GM23248 (cell line): Measurements from ENCODE around the gene OR4F6.

Experiments
- EZH2 ChIP-seq: fragments of 200-600 bp; sonication (generic); IDR thresholded peaks from 2 replicates; pipeline ENCODE4 v1.6.1; 2018; ENCODE audit warnings: antibody characterized with exemption, mild to moderate bottlenecking; ENCODE audit not compliant: insufficient read depth, poor library complexity, severe bottlenecking
- EZH2phosphoT487 ChIP-seq: fragments of 200-600 bp; sonication (generic); IDR thresholded peaks from 2 replicates; pipeline ENCODE4 v1.6.1; 2018; ENCODE audit warnings: antibody characterized with exemption, moderate library complexity, mild to moderate bottlenecking, low read depth; ENCODE audit not compliant: insufficient read depth

DNA sequence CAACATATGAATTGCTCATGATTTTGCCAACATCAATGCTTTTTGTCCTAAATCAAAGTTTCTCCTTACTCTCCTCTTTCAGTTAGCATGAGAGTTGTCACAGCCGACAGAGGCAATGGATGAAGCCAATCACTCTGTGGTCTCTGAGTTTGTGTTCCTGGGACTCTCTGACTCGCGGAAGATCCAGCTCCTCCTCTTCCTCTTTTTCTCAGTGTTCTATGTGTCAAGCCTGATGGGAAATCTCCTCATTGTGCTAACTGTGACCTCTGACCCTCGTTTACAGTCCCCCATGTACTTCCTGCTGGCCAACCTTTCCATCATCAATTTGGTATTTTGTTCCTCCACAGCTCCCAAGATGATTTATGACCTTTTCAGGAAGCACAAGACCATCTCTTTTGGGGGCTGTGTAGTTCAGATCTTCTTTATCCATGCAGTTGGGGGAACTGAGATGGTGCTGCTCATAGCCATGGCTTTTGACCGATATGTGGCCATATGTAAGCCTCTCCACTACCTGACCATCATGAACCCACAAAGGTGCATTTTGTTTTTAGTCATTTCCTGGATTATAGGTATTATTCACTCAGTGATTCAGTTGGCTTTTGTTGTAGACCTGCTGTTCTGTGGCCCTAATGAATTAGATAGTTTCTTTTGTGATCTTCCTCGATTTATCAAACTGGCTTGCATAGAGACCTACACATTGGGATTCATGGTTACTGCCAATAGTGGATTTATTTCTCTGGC lies 2.5 kb downstream of the OR4F6 start:
- no peak for TF ChIP-seq EZH2phosphoT487
- TF ChIP-seq EZH2 = no peak
